Smooth muscle cell of the brain vasculature (primary cell): ENCODE data around the gene PRMT7.

Experiments
- DNase-seq: peaks from one replicate; pipeline ENCODE4 v3.0.0-alpha.2; 2012; ENCODE audit warnings: low read depth, low spot score

The PRMT7 gene

GRCh38 chr16:68375801-68376536 is 65.2 kb downstream of the PRMT7 start:
- DNase-seq = no peak

DNA sequence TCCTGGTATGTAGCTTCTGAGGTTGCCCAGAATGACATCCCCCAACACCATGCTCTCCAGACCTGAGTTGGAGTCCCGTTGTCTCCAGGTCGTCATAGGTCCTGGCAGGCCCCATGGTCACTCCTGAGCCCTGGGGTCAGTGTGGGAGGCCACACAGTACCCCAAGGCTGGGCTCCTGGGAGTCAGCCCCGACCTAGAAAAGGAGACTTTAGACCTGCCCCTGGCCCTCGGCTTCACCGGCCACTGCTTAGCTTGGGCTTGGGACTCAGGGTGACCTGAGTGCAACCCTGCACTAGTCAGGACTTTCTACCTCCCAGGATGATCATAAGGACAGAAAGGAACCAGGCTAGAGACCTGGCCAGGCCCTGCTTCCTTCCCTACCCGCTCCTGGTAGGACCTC is 65.8 kb downstream of the PRMT7 start:
- DNase-seq = no peak

DNA sequence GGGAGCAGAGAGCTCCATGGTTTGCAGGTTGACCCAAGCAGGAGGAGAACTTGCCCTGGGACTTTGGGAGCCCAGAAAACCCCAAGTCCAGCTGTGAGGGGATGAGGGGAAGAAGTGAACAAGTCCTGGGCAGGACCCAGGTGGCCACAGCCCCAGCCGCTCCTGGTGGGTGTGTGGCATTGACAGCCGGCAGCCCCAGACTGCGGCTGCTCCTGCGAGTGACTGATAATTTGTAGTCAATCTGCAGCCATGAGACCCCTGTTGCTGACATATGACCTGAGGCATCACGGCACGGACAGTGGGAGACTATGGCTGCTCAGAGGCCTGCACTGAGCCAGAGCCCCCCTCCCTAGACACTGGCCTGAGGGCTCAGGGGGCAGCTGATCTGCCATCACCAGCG is 66.4 kb downstream of the PRMT7 start:
- no peak for DNase-seq

- no peak for DNase-seq
Measured at GRCh38 chr16:68377667-68378393, 67.0 kb downstream of the PRMT7 start.

GRCh38 chr16:68378436-68379415 is 67.9 kb downstream of the PRMT7 start:
- no peak for DNase-seq

- no peak for DNase-seq
Measured at GRCh38 chr16:68379472-68380347, 68.9 kb downstream of the PRMT7 start.

GRCh38 chr16:68380348-68380670 is 69.5 kb downstream of the PRMT7 start:
- DNase-seq = no peak

DNA sequence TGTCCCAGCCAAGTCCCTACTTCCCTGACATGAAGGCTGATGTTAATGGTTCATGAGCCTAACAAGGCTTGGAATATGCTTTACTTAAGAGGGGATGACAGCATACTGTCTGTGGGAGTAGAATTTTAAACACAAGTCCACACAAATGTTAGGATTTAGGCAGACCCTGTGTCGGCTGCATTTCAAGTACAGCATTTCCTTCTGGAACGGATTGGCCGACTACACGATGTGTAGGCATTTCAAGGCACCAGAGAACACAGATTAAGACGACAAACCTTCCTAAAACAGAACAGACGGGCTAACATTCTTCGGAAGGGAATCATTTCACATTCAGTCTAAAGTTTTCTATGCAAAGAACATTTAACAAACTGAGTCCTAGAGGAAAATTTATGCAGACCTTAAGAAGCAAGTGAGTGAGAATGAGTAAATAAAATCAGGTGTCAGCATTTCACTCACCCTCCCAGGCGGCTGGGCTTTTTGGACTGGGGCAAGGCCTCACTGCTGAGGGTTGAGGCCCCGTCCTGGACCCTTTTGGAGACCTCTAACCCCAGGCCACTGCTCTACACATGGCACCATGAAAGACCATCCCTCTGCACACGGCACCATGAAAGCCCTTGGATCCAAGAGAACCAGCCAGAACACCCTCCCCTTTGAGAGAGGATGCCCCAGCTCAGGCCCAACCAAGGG is 70.0 kb downstream of the PRMT7 start:
- no peak for DNase-seq

GRCh38 chr16:68381363-68381724 is 70.5 kb downstream of the PRMT7 start:
- DNase-seq = no peak

- no peak for DNase-seq
Measured at GRCh38 chr16:68382296-68382718, 71.5 kb downstream of the PRMT7 start.

DNA sequence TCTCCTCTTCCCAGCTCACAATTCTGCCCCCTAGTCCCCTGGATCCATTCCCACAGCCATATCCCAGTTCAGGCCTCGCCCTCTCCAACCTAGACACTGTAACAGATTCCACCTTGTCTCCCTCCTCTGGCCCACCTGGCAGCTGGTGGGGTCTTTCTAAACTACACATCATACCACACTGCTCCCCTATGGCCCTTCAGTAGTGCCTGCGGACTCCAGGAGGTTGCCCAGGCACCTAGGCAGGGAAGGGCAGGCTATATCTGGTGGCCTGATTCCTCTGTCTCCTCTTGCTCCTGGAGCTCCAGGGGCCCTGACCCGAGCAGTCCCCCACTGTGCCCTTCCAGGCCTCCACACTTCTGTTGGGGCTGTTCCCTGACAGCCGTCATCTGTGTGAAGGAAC is 73.0 kb downstream of the PRMT7 start:
- DNase-seq = no peak

DNA sequence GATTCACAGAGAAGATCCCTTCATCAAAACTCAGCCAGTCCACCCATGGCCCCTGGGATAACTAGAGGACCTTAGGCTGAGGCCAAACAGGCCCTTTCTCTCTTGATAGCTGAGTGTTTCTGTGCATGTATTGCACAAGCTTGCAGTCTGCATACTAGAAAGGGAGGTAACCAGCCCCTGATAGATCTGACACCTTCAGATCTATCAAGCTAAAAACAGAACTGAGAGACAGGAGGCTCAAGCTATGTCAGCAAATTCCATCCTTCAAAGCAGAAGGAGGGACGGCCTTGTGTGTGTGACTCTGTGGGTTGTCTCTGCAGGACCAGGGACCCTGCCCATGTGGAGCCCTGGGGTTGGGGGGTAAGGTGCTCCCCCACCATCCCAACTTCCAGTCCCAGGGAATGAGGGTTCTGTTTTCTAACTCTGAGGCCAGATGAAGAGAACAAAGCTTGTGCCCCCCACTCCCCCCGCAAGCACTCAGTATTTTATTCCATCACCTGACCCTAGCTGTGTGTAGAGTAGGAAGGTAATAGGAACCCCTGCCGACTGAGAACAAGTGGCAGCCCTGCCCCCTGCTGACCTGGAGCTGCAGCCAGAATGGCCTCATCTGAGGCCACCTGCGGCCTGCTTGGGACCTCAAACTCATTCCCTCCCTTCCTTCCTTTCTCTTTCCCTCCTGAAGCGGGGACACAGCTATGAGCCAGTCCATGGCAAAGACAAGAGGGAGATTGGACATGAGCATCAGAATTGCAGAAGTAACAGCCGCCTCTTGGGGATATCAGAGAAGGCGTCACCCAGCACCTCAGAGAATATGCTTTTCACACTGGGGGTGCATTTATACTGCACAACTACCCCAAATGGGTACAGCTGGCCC is 73.7 kb downstream of the PRMT7 start:
- no peak for DNase-seq

DNA sequence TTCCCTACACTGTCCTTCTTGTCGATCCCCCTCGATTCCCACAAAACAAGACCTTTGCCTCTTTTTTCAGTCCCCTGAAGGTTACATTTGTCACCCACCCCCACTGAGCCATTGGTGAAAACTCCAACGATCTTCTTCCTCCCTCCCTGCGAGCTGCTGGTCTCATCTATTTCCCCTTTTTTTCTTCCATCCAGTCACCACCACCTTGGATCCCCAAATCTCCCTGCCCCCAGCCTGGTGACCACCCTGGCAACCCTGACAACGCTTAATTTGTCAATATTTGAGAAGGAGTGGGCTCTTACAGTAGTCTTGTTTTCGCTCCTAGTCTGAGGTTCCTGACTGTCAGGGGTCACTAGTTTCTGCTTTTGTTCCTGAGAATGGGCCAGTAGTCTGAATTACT is 74.6 kb downstream of the PRMT7 start:
- no peak for DNase-seq

DNA sequence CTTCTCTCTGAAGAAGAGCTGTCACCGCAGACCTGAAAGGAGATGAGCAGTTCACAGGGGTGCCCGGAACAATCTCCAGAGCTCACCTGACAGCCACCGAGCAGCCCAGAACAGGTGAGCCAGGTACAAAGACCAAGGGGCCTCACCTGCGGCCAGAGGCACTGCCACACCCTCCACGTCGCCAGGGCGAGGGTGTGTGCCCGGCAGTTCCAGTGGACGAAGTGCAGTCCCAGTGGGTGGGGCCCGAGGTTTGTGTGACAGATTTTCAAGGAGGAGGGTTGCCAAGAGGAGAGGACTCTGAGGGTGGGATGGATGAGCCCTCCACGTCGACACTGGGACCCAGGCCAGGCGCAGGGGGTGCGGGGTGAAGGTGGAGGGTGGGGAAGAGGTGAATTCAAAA is 75.8 kb downstream of the PRMT7 start:
- no peak for DNase-seq

- DNase-seq = no peak
Measured at GRCh38 chr16:68387301-68387700, 76.5 kb downstream of the PRMT7 start.

DNA sequence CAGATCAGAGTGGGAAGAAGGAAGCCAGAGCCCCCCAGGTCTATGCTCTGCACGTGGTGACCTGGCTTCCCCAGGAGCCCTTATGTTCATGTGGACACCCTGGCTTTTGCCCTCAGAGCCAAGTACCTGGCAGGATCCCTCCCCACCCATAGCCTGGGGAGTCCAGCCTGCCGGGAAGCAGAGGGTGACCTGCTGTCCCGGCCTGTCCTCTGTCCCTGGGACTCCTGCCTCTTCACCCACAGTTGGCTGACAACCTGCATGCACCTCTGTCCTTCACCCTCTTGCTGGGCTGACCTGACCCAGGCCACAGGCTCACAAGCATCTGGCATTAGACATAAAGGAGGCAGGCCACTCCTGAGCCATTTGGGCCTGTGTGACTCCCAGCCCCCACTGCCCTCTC is 77.3 kb downstream of the PRMT7 start:
- no peak for DNase-seq

GRCh38 chr16:68389006-68389405 is 78.2 kb downstream of the PRMT7 start:
- no peak for DNase-seq

DNA sequence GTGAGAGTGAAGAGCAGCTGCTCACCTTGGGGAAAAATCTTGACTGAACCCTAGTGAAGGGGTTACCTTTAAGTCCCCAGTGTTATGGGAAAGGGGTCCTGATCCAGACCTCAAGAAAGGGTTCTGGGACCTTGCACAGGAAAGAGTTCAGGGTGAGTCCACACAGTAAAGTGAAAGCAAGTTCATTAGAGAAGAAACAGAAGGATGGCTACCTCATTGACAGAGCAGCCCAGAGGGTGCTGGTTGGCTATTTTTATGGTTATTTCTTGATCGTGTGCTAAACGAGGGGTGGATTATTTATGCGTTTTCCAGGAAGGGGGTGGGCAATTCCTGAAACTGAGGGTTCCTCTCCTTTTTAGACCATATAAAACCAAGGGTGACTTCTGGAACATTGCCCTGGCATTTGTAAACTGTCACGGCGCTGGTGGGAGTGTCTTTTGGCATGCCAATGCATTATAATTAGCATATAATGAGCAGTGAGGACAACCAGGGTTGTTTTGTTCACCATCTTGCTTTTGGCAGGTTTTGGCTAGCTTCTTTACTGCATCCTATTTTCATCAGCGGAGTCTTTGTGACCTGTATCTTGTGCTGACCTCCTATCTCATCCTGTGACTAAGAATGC is 79.0 kb downstream of the PRMT7 start:
- no peak for DNase-seq

- no peak for DNase-seq
Measured at GRCh38 chr16:68393333-68393732, 82.5 kb downstream of the PRMT7 start.
